GM12878 (cell line): ENCODE measurements around the gene IFI6. TPM values are rescaled to one million over a fixed set of nuclear protein-coding genes. Genes with fewer than 3 reads are reported as not detected.

ENCODE experiments used
- ASH2L ChIP-seq: fragments of 300-600, 200-600 bp; sonication (generic); IDR thresholded peaks from 2 replicates; pipeline ENCODE4 v1.6.1; 2017; ENCODE audit warnings: low read depth, mild to moderate bottlenecking, borderline replicate concordance
- EED ChIP-seq: sonication (generic); IDR thresholded peaks from 2 replicates; pipeline ENCODE4 v1.6.1; 2016; ENCODE audit warnings: antibody characterized with exemption, low read depth
- ETV6 ChIP-seq, 2 experiments: fragments of 450-650 bp in 1 of 2; IDR thresholded peaks in 1 of 2; conservative IDR thresholded peaks in 1 of 2; 2 replicates each; pipeline ENCODE4 v1.6.1; 2014; ENCODE audit warnings: antibody characterized with exemption in 1 of 2, borderline replicate concordance in 1 of 2, low read depth in 1 of 2, mild to moderate bottlenecking in 1 of 2, moderate library complexity in 1 of 2
- GATAD2B ChIP-seq: fragments of 450-650 bp; conservative IDR thresholded peaks from 2 replicates; pipeline ENCODE4 v1.6.1; 2017; ENCODE audit warnings: low read depth, mild to moderate bottlenecking, moderate library complexity
- HDAC6 ChIP-seq: fragments of 200-600 bp; sonication (generic); IDR thresholded peaks from one replicate; pipeline ENCODE4 v1.8.0; 2017; ENCODE audit warnings: antibody characterized with exemption; ENCODE audit not compliant: unreplicated experiment
- HDGF ChIP-seq: fragments of 450-650 bp; IDR thresholded peaks from 2 replicates; pipeline ENCODE4 v1.6.1; 2016; ENCODE audit warnings: antibody characterized with exemption
- LARP7 ChIP-seq: fragments of 450-650 bp; IDR thresholded peaks from 2 replicates; pipeline ENCODE4 v1.6.1; 2017; ENCODE audit warnings: mild to moderate bottlenecking
- MYC ChIP-seq: IDR thresholded peaks from 2 replicates; pipeline ENCODE4 v1.6.1; 2011; ENCODE audit warnings: mild to moderate bottlenecking, low read length, moderate library complexity, inconsistent platforms; ENCODE audit not compliant: insufficient read depth, insufficient replicate concordance, insufficient read length, severe bottlenecking
- NR2C2 ChIP-seq: IDR thresholded peaks from 2 replicates; pipeline ENCODE4 v1.6.1; 2011; ENCODE audit warnings: borderline replicate concordance, low read depth; ENCODE audit not compliant: control insufficient read depth, insufficient read length
- POLR2AphosphoS5 ChIP-seq: IDR thresholded peaks from 2 replicates; pipeline ENCODE4 v1.6.1; 2011; ENCODE audit warnings: mild to moderate bottlenecking, low read length, inconsistent platforms
- POU2F2 ChIP-seq: IDR thresholded peaks from 3 replicates; pipeline ENCODE4 v1.6.1; 2011; ENCODE audit warnings: low read depth, mild to moderate bottlenecking, low read length, borderline replicate concordance
- RBBP5 ChIP-seq: fragments of 200-600 bp; sonication (generic); conservative IDR thresholded peaks from 2 replicates; pipeline ENCODE4 v1.6.1; 2016
- SKIL ChIP-seq: fragments of 450-650 bp; IDR thresholded peaks from 2 replicates; pipeline ENCODE4 v1.6.1; 2017; ENCODE audit warnings: mild to moderate bottlenecking, low read depth, inconsistent platforms; ENCODE audit not compliant: poor library complexity, severe bottlenecking
- SP1 ChIP-seq: IDR thresholded peaks from one replicate; pipeline ENCODE4 v1.6.1; 2011; ENCODE audit warnings: low read depth, low read length
- SUPT20H ChIP-seq: IDR thresholded peaks from 2 replicates; pipeline ENCODE4 v1.6.1; 2011; ENCODE audit warnings: low read depth, mild to moderate bottlenecking, low read length, moderate library complexity, borderline replicate concordance; ENCODE audit not compliant: control insufficient read depth
- TARDBP ChIP-seq: IDR thresholded peaks from 2 replicates; pipeline ENCODE4 v1.6.1; 2016; ENCODE audit warnings: borderline replicate concordance
- ZBED1 ChIP-seq: IDR thresholded peaks from 2 replicates; pipeline ENCODE4 v1.6.1; 2016; ENCODE audit warnings: borderline replicate concordance
- ZBTB11 ChIP-seq: fragments of 450-650 bp; formaldehyde crosslinking; IDR thresholded peaks from 2 replicates; pipeline ENCODE4 v1.5.0; 2022; ENCODE audit warnings: mild to moderate bottlenecking, missing genetic modification characterization
- ZNF24 ChIP-seq: fragments of 450-650 bp; IDR thresholded peaks from 2 replicates; pipeline ENCODE4 v1.6.1; 2017; ENCODE audit warnings: antibody characterized with exemption, mild to moderate bottlenecking
- ZNF687 ChIP-seq: fragments of 450-650 bp; IDR thresholded peaks from 2 replicates; pipeline ENCODE4 v1.6.1; 2017; ENCODE audit warnings: mild to moderate bottlenecking, moderate library complexity
- polyA plus RNA-seq, 11 experiments: library from polyadenylated mRNA; depleted of rRNA in 4 of 11; unstranded in 6 of 11; stranded (reverse) in 5 of 11; fragments of >200 nt; fragmentation: Nextera tagmentation in 4 of 11; fragmentation: Illumina TruSeq in 1 of 11; extraction: Ambion mirVana in 4 of 11; extraction: Trizol in 1 of 11; gene quantifications; 1 replicate in 1 of 11; 2 replicates in 10 of 11; pipeline versions ENCODE4 v1.2.1 to v1.2.3, GENCODE V29; 2011 to 2016; ENCODE audit warnings: inconsistent platforms in 2 of 11, missing spikeins in 2 of 11, low read depth in 1 of 11
- total RNA-seq, 4 experiments: library from RNA; depleted of rRNA in 3 of 4; stranded (reverse); fragments of >200 nt in 3 of 4; fragmentation: Illumina TruSeq in 1 of 4; extraction: Trizol in 1 of 4; gene quantifications; 2 replicates each; pipeline versions ENCODE4 v1.2.1 to v1.2.3, GENCODE V29; 2013 to 2021

The IFI6 gene
- total and polyA plus RNA-seq, 10 of the 15 experiments (the other 5 are each of a cell fraction or from before 2014, with no cell fraction given), result 5.6 to 123 (median 69.0) TPM

GRCh38 chr1:27632387-27633297, 39.4 kb downstream of the IFI6 start (continued):
- TF ChIP-seq SKIL, result peak; percentile 75
- no peak for TF ChIP-seq ZBTB11 (CRISPR knock-in tag)
- no peak; the same call in 1 of the 2 replicates for TF ChIP-seq ZNF24
- TF ChIP-seq POLR2AphosphoS5, result peak; percentile 83
- TF ChIP-seq SUPT20H, result no peak
- TF ChIP-seq RBBP5, result no peak
- TF ChIP-seq HDAC6, result no peak
- TF ChIP-seq POU2F2, result peak; percentile 49; the same call in 1 of the 3 replicates
- no peak; a peak in 1 of 4 replicates for TF ChIP-seq ETV6 (conservative IDR thresholded peaks at IDR 0.05 in 1 of 2, IDR thresholded peaks at IDR 0.05 in 1 of 2; ENCODE audit: borderline replicate concordance in 1 of 2, low read depth in 1 of 2)
- no peak for TF ChIP-seq NR2C2
- no peak for TF ChIP-seq ASH2L
- peak; percentile 99 for TF ChIP-seq GATAD2B
- TF ChIP-seq ZNF687, result peak; percentile 87
- peak; percentile 21; the same call in 1 of the 2 replicates for TF ChIP-seq LARP7
- no peak for TF ChIP-seq MYC
- TF ChIP-seq ZBED1, result no peak; the same call in 1 of the 2 replicates
- peak; percentile 89 for TF ChIP-seq EED
- peak; percentile 58 for TF ChIP-seq SP1
- TF ChIP-seq HDGF, result peak; percentile 42; the same call in 1 of the 2 replicates
- 0 out of 2 replicates have a peak, but pooled peaks have one; percentile 20 for TF ChIP-seq TARDBP
